Astrocyte (in vitro differentiated cells and primary cell): Measurements from ENCODE around the gene RAB11FIP4. TPM values are rescaled to one million over a fixed set of nuclear protein-coding genes. Genes with fewer than 3 reads are reported as not detected.

ENCODE experiments used
- DNase-seq: peaks from one replicate; pipeline ENCODE4 v3.0.0-alpha.2; 2010; ENCODE audit warnings: low read depth
- FAIRE-seq: peaks from 2 replicates; lab custom pipeline; 2011; peaks lifted over from hg19 to GRCh38; lab: Jason Lieb, UNC
- H2AFZ ChIP-seq: 2 replicates; pipeline ENCODE4 v1.6.0; 2012; ENCODE audit warnings: low read depth, low read length, inconsistent platforms
- H3K27ac ChIP-seq: 2 replicates; pipeline ENCODE4 v1.5.1; 2011; ENCODE audit warnings: low read depth, low read length, inconsistent platforms
- H3K27me3 ChIP-seq: 2 replicates; pipeline ENCODE4 v1.6.0; 2011; ENCODE audit warnings: low read length, inconsistent platforms; ENCODE audit not compliant: insufficient read depth
- H3K36me3 ChIP-seq: 2 replicates; pipeline ENCODE4 v1.5.1; 2011; ENCODE audit warnings: low read length, inconsistent platforms; ENCODE audit not compliant: insufficient read depth
- H3K4me1 ChIP-seq: 2 replicates; pipeline ENCODE4 v1.5.1; 2011; ENCODE audit warnings: low read length, inconsistent platforms; ENCODE audit not compliant: insufficient read depth
- H3K4me2 ChIP-seq: 2 replicates; pipeline ENCODE4 v1.6.0; 2012; ENCODE audit warnings: low read length, inconsistent platforms
- H3K4me3 ChIP-seq: 2 replicates; pipeline ENCODE4 v1.5.1; 2011; ENCODE audit warnings: low read depth, mild to moderate bottlenecking, low read length, inconsistent platforms; ENCODE audit not compliant: insufficient read depth
- H3K79me2 ChIP-seq: 2 replicates; pipeline ENCODE4 v1.6.0; 2012; ENCODE audit warnings: mild to moderate bottlenecking, low read length, inconsistent platforms; ENCODE audit not compliant: insufficient read depth
- H3K9ac ChIP-seq: 2 replicates; pipeline ENCODE4 v1.6.0; 2012; ENCODE audit warnings: mild to moderate bottlenecking, low read length, inconsistent platforms
- H3K9me3 ChIP-seq: 2 replicates; pipeline ENCODE4 v1.5.1; 2012; ENCODE audit warnings: low read depth, mild to moderate bottlenecking, low read length, inconsistent platforms; ENCODE audit not compliant: insufficient read depth
- H4K20me1 ChIP-seq: 2 replicates; pipeline ENCODE4 v1.6.0; 2012; ENCODE audit warnings: low read length, inconsistent platforms; ENCODE audit not compliant: insufficient read depth
- H3K27ac Mint-ChIP-seq: one replicate; pipeline ENCODE4 v1.8.0; 2021; ENCODE audit warnings: mild to moderate bottlenecking, mixed read lengths; ENCODE audit not compliant: unreplicated experiment
- H3K27me3 Mint-ChIP-seq: one replicate; pipeline ENCODE4 v1.8.0; 2021; ENCODE audit warnings: low read depth, mixed read lengths; ENCODE audit not compliant: unreplicated experiment
- H3K36me3 Mint-ChIP-seq: one replicate; pipeline ENCODE4 v1.8.0; 2021; ENCODE audit warnings: low read depth, mixed read lengths; ENCODE audit not compliant: unreplicated experiment
- H3K4me1 Mint-ChIP-seq: one replicate; pipeline ENCODE4 v1.8.0; 2021; ENCODE audit warnings: low read depth, mixed read lengths; ENCODE audit not compliant: unreplicated experiment
- H3K4me3 Mint-ChIP-seq: one replicate; pipeline ENCODE4 v1.8.0; 2021; ENCODE audit warnings: mild to moderate bottlenecking, moderate library complexity, mixed read lengths; ENCODE audit not compliant: unreplicated experiment
- H3K9me3 Mint-ChIP-seq: one replicate; pipeline ENCODE4 v1.8.0; 2021; ENCODE audit warnings: mild to moderate bottlenecking, mixed read lengths; ENCODE audit not compliant: unreplicated experiment
- EZH2 ChIP-seq: IDR thresholded peaks from 2 replicates; pipeline ENCODE4 v1.6.1; 2012; ENCODE audit warnings: mild to moderate bottlenecking, low read length, inconsistent platforms; ENCODE audit not compliant: insufficient read depth
- total RNA-seq: library from RNA; stranded (reverse); gene quantifications from 2 replicates; pipeline ENCODE4 v1.2.1, GENCODE V29; 2021
- TF ChIP-seq, protein P1 (sequence below): IDR thresholded peaks from 2 replicates; pipeline ENCODE4 v1.5.1; 2011; ENCODE audit warnings: low read depth, mild to moderate bottlenecking, inconsistent platforms, low read length, moderate library complexity; ENCODE audit not compliant: insufficient read depth

Gene RAB11FIP4
- total RNA-seq, 1 donor from 2014 or later, result 4.4 TPM

DNA sequence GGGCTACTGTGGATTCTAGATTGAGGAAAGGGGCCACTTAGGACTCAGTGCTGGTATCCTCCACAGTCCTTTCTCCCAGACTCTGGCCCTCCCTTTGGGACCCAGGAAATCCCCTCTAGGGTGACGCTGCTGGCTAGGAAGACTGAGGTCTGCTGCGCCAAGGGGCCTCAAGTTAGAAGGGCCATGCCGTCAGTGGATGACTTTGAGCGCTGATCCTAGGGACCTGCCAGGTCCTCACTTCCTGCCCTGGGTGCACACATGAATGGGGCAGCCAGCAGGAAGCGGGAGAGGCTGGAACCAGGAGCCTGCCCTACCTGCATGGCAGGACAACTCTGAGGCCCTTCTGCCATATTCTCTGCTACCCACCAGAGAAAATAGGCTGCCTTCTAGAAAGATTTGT is 145.0 kb downstream of the RAB11FIP4 start:
- H3K27ac Mint-ChIP-seq, result no peak overlapping the region
- H3K4me2 ChIP-seq, result no peak overlapping the region
- FAIRE-seq (no peak), DNase-seq (no peak)
- peaks cover 13% of the 10 kb centered on the region for H3K27me3 Mint-ChIP-seq
- H4K20me1 ChIP-seq, result no peaks in the 10 kb centered on the region
- peaks cover 9% of the 10 kb centered on the region for H3K4me1 Mint-ChIP-seq
- no peak overlapping the region for H3K27ac ChIP-seq
- H3K9ac ChIP-seq, result no peak overlapping the region
- no peaks in the 10 kb centered on the region for H3K79me2 ChIP-seq
- peaks cover 3% of the 10 kb centered on the region for H3K36me3 Mint-ChIP-seq
- no peaks in the 10 kb centered on the region for H3K36me3 ChIP-seq
- no peaks in the 10 kb centered on the region for H3K27me3 ChIP-seq
- peaks cover 17% of the 10 kb centered on the region for H3K4me1 ChIP-seq
- H3K9me3 Mint-ChIP-seq, result peaks cover 7% of the 10 kb centered on the region
- no peak overlapping the region for H3K4me3 ChIP-seq
- TF ChIP-seq, protein P1, sequence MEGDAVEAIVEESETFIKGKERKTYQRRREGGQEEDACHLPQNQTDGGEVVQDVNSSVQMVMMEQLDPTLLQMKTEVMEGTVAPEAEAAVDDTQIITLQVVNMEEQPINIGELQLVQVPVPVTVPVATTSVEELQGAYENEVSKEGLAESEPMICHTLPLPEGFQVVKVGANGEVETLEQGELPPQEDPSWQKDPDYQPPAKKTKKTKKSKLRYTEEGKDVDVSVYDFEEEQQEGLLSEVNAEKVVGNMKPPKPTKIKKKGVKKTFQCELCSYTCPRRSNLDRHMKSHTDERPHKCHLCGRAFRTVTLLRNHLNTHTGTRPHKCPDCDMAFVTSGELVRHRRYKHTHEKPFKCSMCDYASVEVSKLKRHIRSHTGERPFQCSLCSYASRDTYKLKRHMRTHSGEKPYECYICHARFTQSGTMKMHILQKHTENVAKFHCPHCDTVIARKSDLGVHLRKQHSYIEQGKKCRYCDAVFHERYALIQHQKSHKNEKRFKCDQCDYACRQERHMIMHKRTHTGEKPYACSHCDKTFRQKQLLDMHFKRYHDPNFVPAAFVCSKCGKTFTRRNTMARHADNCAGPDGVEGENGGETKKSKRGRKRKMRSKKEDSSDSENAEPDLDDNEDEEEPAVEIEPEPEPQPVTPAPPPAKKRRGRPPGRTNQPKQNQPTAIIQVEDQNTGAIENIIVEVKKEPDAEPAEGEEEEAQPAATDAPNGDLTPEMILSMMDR, result no peak
- TF ChIP-seq EZH2, result no peak
- H3K9me3 ChIP-seq, result no peaks in the 10 kb centered on the region
- H2AFZ ChIP-seq, result no peak overlapping the region
- H3K4me3 Mint-ChIP-seq, result no peak overlapping the region

DNA sequence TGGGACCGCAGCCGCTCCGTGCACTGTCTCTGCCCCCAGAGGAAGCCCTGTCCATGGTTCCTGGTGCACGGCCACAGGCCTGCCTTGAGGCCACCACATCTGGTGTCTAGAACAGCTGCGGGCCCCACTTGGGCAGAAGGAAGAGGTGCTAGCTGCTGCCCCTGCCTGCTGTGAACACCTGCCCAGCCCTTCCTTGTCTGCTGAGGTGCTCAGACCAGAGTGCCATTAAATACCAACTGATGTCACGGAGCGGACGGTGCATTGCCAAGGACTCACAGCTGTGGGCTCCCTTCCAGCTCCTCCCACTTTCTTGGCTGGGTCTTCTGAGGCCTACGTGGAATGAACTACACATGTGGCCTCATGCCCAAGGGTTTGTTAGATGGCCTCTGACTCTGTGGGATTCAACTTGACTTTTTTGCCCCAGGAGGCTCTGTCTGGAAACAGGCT is 146.1 kb downstream of the RAB11FIP4 start:
- DNase-seq, result peak; percentile 48
- H3K9me3 Mint-ChIP-seq, result peaks cover 9% of the 10 kb centered on the region
- no peak overlapping the region for H2AFZ ChIP-seq
- H3K4me3 ChIP-seq, result no peak overlapping the region
- H3K27ac ChIP-seq, result no peak overlapping the region
- no peak overlapping the region for H3K4me3 Mint-ChIP-seq
- FAIRE-seq, result no peak
- H3K4me2 ChIP-seq, result no peak overlapping the region
- TF ChIP-seq EZH2, result no peak
- TF ChIP-seq, protein P1, result no peak
- no peak overlapping the region for H3K27ac Mint-ChIP-seq
- H3K36me3 Mint-ChIP-seq, result peaks cover 3% of the 10 kb centered on the region
- H3K4me1 ChIP-seq, result peaks cover 17% of the 10 kb centered on the region
- H3K27me3 ChIP-seq, result no peaks in the 10 kb centered on the region
- H3K9me3 ChIP-seq, result no peaks in the 10 kb centered on the region
- H3K36me3 ChIP-seq, result no peaks in the 10 kb centered on the region
- H3K9ac ChIP-seq, result no peak overlapping the region
- no peaks in the 10 kb centered on the region for H3K79me2 ChIP-seq
- peaks cover 9% of the 10 kb centered on the region for H3K4me1 Mint-ChIP-seq
- no peaks in the 10 kb centered on the region for H4K20me1 ChIP-seq
- H3K27me3 Mint-ChIP-seq, result peaks cover 16% of the 10 kb centered on the region

DNA sequence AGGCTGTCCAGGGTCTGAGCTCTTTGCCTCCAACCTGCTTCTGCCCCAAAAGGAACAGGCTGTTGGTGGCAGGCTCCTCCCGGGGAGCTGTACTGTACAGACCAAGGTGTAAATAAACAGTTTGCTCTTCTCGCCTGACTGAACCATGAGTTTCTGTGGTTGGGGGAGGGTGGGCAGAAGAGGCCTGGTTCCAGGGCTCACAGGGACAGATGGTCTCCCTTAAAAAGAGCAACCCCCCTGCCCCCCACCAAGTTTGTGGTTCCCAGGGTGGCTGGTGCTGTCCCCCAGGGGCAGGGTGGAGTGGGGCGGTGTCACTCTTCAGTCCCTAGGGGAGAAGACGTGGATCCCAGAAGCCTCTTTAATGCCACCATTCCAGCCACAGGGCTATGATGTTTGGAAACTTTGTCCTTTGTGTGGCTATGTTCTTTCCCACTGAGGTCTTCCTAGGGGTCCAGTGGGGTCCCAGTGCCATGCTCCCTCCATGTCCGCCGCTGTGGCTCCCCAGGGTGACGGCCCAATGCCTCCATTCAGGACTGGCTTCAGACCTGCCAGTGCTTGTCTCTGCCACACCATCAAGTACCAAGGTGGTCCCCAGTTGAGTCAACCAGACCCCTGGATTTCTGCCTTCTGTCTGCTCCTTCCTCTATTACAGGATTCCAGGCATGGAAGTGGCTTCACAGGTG is 146.7 kb downstream of the RAB11FIP4 start:
- H3K4me1 Mint-ChIP-seq, result peaks cover 4% of the 10 kb centered on the region
- no peak for DNase-seq
- TF ChIP-seq, protein P1, result no peak
- no peak for TF ChIP-seq EZH2
- Histone ChIP-seq H3K9me3 (no peaks in the 10 kb centered on the region), H4K20me1 (no peaks in the 10 kb centered on the region), H3K4me1 (peaks cover 13% of the 10 kb centered on the region), H3K9ac (no peak overlapping the region), H3K4me2 (no peak overlapping the region), H2AFZ (no peak overlapping the region), H3K4me3 (no peak overlapping the region), H3K27ac (no peak overlapping the region), H3K79me2 (no peaks in the 10 kb centered on the region), H3K27me3 (no peaks in the 10 kb centered on the region), H3K36me3 (no peaks in the 10 kb centered on the region)
- H3K27me3 Mint-ChIP-seq, result peaks cover 21% of the 10 kb centered on the region
- FAIRE-seq, result no peak
- H3K4me3 Mint-ChIP-seq, result no peak overlapping the region
- no peak overlapping the region for H3K27ac Mint-ChIP-seq
- H3K36me3 Mint-ChIP-seq, result peaks cover 3% of the 10 kb centered on the region
- H3K9me3 Mint-ChIP-seq, result peaks cover 9% of the 10 kb centered on the region
